B cell (primary cell): ENCODE results near the gene PTPRM. TPM values are rescaled to one million over a fixed set of nuclear protein-coding genes. Genes with fewer than 3 reads are reported as not detected.

Source experiments
- ATAC-seq: fragments of 200-7000 bp; cut with Tn5 transposase; one replicate; pipeline ENCODE4 v1.10.0; 2021; ENCODE audit warnings: low read depth, mild to moderate bottlenecking, moderate number of reproducible peaks, moderate library complexity
- CTCF ChIA-PET: fragments of 350-600 bp; sonication (Branson Sonifier 250); formaldehyde crosslinking; loops from one replicate; lab custom pipeline; 2021; ENCODE audit warnings: antibody characterized with exemption, inconsistent platforms; lab: Charles Lee
- POLR2A ChIA-PET: fragments of 350-600 bp; sonication (Branson Sonifier 250); formaldehyde crosslinking; loops from one replicate; lab custom pipeline; 2021; ENCODE audit warnings: antibody characterized with exemption; lab: Charles Lee
- DNase-seq: peaks from one replicate; pipeline ENCODE4 v3.0.0; 2013
- H2AFZ ChIP-seq: 2 replicates; pipeline ENCODE4 v1.6.1; 2012; ENCODE audit warnings: mild to moderate bottlenecking, low read depth, low read length; ENCODE audit not compliant: insufficient read depth, poor library complexity, severe bottlenecking
- H3K27ac ChIP-seq, 2 donors: 1 replicate in 1 of 2; 2 replicates in 1 of 2; pipeline ENCODE4 v1.5.1; 2012 to 2013; ENCODE audit warnings: low read length in 2 of 2, mild to moderate bottlenecking in 2 of 2, moderate library complexity in 1 of 2
- H3K27me3 ChIP-seq, 4 experiments: fragments of 200-600 bp in 1 of 4; sonication (generic) in 1 of 4; replicated peaks in 1 of 4; 1 replicate in 2 of 4; 2 replicates in 2 of 4; pipeline versions ENCODE4 v1.6.1 to v1.7.0; 2013 to 2016; ENCODE audit warnings: low read length in 3 of 4, mild to moderate bottlenecking in 2 of 4, mixed read lengths in 1 of 4, moderate library complexity in 1 of 4; ENCODE audit not compliant: insufficient read depth in 4 of 4, control insufficient read depth in 3 of 4; ENCODE audit errors: control extremely low read depth in 1 of 4
- H3K36me3 ChIP-seq, 2 experiments: replicated peaks in 1 of 2; 1 replicate in 1 of 2; 2 replicates in 1 of 2; pipeline versions ENCODE4 v1.6.1 to v1.7.1; 2013; ENCODE audit warnings: low read length in 1 of 2; ENCODE audit not compliant: insufficient read depth in 2 of 2, control insufficient read depth in 1 of 2; ENCODE audit errors: control extremely low read depth in 1 of 2, extremely low read depth in 1 of 2
- H3K4me1 ChIP-seq, 2 donors: fragments of 200-600 bp in 1 of 2; sonication (generic) in 1 of 2; 1 replicate in 1 of 2; 2 replicates in 1 of 2; pipeline versions ENCODE4 v1.5.1 to v1.6.1; 2013 to 2017; ENCODE audit warnings: low read length in 2 of 2; ENCODE audit not compliant: control insufficient read depth in 2 of 2, insufficient read depth in 2 of 2
- H3K4me2 ChIP-seq: replicated peaks from 2 replicates; pipeline ENCODE3; 2012; ENCODE audit warnings: mild to moderate bottlenecking, low read depth, low read length; ENCODE audit not compliant: poor library complexity, severe bottlenecking
- H3K4me3 ChIP-seq, 5 experiments: fragments of 200-600 bp in 1 of 5; sonication (generic) in 1 of 5; 1 replicate in 3 of 5; 2 replicates in 2 of 5; pipeline versions ENCODE4 v1.5.1 to v1.7.0; 2011 to 2016; ENCODE audit warnings: low read length in 4 of 5, mild to moderate bottlenecking in 4 of 5, low read depth in 2 of 5, control low read depth in 1 of 5, moderate library complexity in 1 of 5; ENCODE audit not compliant: insufficient read depth in 1 of 5; ENCODE audit errors: control extremely low read depth in 1 of 5, extremely low read depth in 1 of 5
- H3K79me2 ChIP-seq: fragments of 200-600 bp; sonication (generic); one replicate; pipeline ENCODE4 v1.6.0; 2016; ENCODE audit warnings: low read length; ENCODE audit not compliant: control insufficient read depth, insufficient read depth
- H3K9ac ChIP-seq: fragments of 200-600 bp; sonication (generic); 2 replicates; pipeline ENCODE4 v1.6.1; 2017; ENCODE audit warnings: mild to moderate bottlenecking, low read length, moderate library complexity
- H3K9me3 ChIP-seq, 3 donors: one replicate each; pipeline versions ENCODE4 v1.6.1 to v1.7.1; 2013; ENCODE audit warnings: low read length in 2 of 3; ENCODE audit not compliant: control insufficient read depth in 2 of 3, insufficient read depth in 1 of 3; ENCODE audit errors: control extremely low read depth in 1 of 3
- H4K20me1 ChIP-seq: 2 replicates; pipeline ENCODE4 v1.6.0; 2012; ENCODE audit warnings: mild to moderate bottlenecking, low read length; ENCODE audit not compliant: insufficient read depth, control insufficient read depth, poor library complexity, severe bottlenecking
- H3K27ac Mint-ChIP-seq: one replicate; pipeline ENCODE4 v1.8.0; 2021; ENCODE audit warnings: mixed read lengths
- H3K27me3 Mint-ChIP-seq: one replicate; pipeline ENCODE4 v1.8.0; 2021; ENCODE audit warnings: mixed read lengths
- H3K4me1 Mint-ChIP-seq: one replicate; pipeline ENCODE4 v1.8.0; 2021; ENCODE audit warnings: mixed read lengths
- H3K4me3 Mint-ChIP-seq: one replicate; pipeline ENCODE4 v1.8.0; 2021; ENCODE audit warnings: mixed read lengths
- H3K9me3 Mint-ChIP-seq: one replicate; pipeline ENCODE4 v1.8.0; 2022; ENCODE audit warnings: mixed read lengths; ENCODE audit not compliant: insufficient read depth
- EZH2 ChIP-seq: IDR thresholded peaks from 2 replicates; pipeline ENCODE4 v1.6.1; 2012; ENCODE audit warnings: borderline replicate concordance, low read depth, mild to moderate bottlenecking, moderate library complexity, low read length; ENCODE audit not compliant: insufficient read depth, poor library complexity, severe bottlenecking
- WGBS: methylation state at CpG from one replicate; pipeline ENCODE4 v1.1.5; 2013; ENCODE audit warnings: missing lambda C conversion rate; ENCODE audit not compliant: insufficient coverage; 5-methylcytosine and 5-hydroxymethylcytosine counted together
- intact Hi-C: fragments of 100-400 bp; cut with micrococcal nuclease; formaldehyde crosslinking; loops from one replicate; pipeline ENCODE4 v1.10.0; 2022
- polyA plus RNA-seq: library from polyadenylated mRNA; depleted of rRNA; stranded (reverse); fragments of >200 nt; gene quantifications from 2 replicates; pipeline ENCODE4 v1.2.3, GENCODE V29; 2012
- total RNA-seq, 2 donors: library from RNA; stranded (reverse); fragments of 120-200 nt in 1 of 2; gene quantifications; 1 replicate in 1 of 2; 2 replicates in 1 of 2; pipeline versions ENCODE4 v1.2.3 to v1.2.4, GENCODE V29; 2013 to 2022
- TF ChIP-seq, protein P1 (sequence below): fragments of 200-600 bp; IDR thresholded peaks from one replicate; pipeline ENCODE4 v1.8.0; 2022; ENCODE audit warnings: antibody characterized with exemption, mild to moderate bottlenecking

PTPRM gene
- total and polyA plus RNA-seq, 2 donors (not counting 1 experiment from before 2014, with no cell fraction given): 0.20 to 0.89 TPM

GRCh38 chr18:8354304-8354703 is 787.2 kb downstream of the PTPRM start:
- Histone ChIP-seq H4K20me1 (no peaks in the 10 kb centered on the region), H3K4me1 (no peaks in the 10 kb centered on the region), H3K4me3 (no peak overlapping the region), H3K9me3 (no peaks in the 10 kb centered on the region), H3K79me2 (no peaks in the 10 kb centered on the region), H3K27ac (no peak overlapping the region), H2AFZ (no peak overlapping the region), H3K36me3 (no peaks in the 10 kb centered on the region), H3K27me3 (peaks cover 0 to 2% (median 0%) of the 10 kb centered on the region in 4 experiments), H3K4me2 (no peak overlapping the region), H3K9ac (no peak overlapping the region)
- ChIA-PET CTCF (no interaction called here), POLR2A (no interaction called here)
- WGBS: 87% methylated on average over 5 of the region's 5 CpGs
- no peak overlapping the region for H3K27ac Mint-ChIP-seq
- H3K4me1 Mint-ChIP-seq: no peaks in the 10 kb centered on the region
- intact Hi-C loops: no loop called here
- no peak for DNase-seq
- no peak overlapping the region for H3K4me3 Mint-ChIP-seq
- H3K9me3 Mint-ChIP-seq: no peaks in the 10 kb centered on the region
- H3K27me3 Mint-ChIP-seq: peaks cover 10% of the 10 kb centered on the region
- no peak for ATAC-seq
- no peak for TF ChIP-seq EZH2
- TF ChIP-seq, protein P1, sequence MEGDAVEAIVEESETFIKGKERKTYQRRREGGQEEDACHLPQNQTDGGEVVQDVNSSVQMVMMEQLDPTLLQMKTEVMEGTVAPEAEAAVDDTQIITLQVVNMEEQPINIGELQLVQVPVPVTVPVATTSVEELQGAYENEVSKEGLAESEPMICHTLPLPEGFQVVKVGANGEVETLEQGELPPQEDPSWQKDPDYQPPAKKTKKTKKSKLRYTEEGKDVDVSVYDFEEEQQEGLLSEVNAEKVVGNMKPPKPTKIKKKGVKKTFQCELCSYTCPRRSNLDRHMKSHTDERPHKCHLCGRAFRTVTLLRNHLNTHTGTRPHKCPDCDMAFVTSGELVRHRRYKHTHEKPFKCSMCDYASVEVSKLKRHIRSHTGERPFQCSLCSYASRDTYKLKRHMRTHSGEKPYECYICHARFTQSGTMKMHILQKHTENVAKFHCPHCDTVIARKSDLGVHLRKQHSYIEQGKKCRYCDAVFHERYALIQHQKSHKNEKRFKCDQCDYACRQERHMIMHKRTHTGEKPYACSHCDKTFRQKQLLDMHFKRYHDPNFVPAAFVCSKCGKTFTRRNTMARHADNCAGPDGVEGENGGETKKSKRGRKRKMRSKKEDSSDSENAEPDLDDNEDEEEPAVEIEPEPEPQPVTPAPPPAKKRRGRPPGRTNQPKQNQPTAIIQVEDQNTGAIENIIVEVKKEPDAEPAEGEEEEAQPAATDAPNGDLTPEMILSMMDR: no peak

GRCh38 chr18:8356001-8356400 is 788.9 kb downstream of the PTPRM start:
- Histone ChIP-seq H3K79me2 (no peaks in the 10 kb centered on the region), H2AFZ (no peak overlapping the region), H4K20me1 (no peaks in the 10 kb centered on the region), H3K9ac (no peak overlapping the region), H3K4me1 (no peaks in the 10 kb centered on the region), H3K27ac (no peak overlapping the region), H3K9me3 (no peaks in the 10 kb centered on the region), H3K36me3 (no peaks in the 10 kb centered on the region), H3K27me3 (peaks cover 0 to 8% (median 0%) of the 10 kb centered on the region in 4 experiments), H3K4me2 (no peak overlapping the region), H3K4me3 (no peak overlapping the region)
- intact Hi-C loops: no loop called here
- no peak overlapping the region for H3K27ac Mint-ChIP-seq
- TF ChIP-seq, protein P1: no peak
- TF ChIP-seq EZH2: no peak
- 95% methylated on average over 3 of the region's 3 CpGs for WGBS
- no peaks in the 10 kb centered on the region for H3K4me1 Mint-ChIP-seq
- peaks cover 10% of the 10 kb centered on the region for H3K27me3 Mint-ChIP-seq
- DNase-seq: no peak
- CTCF ChIA-PET: no interaction called here
- no peak for ATAC-seq
- H3K9me3 Mint-ChIP-seq: no peaks in the 10 kb centered on the region
- no peak overlapping the region for H3K4me3 Mint-ChIP-seq
- POLR2A ChIA-PET: no interaction called here
